Astrocyte (in vitro differentiated cells and primary cell): ENCODE measurements around the gene SLC51B. TPM values are rescaled to one million over a fixed set of nuclear protein-coding genes. Genes with fewer than 3 reads are reported as not detected.

Experiments
- DNase-seq: peaks from one replicate; pipeline ENCODE4 v3.0.0-alpha.2; 2010; ENCODE audit warnings: low read depth
- FAIRE-seq: peaks from 2 replicates; lab custom pipeline; 2011; peaks lifted over from hg19 to GRCh38; lab: Jason Lieb, UNC
- H2AFZ ChIP-seq: 2 replicates; pipeline ENCODE4 v1.6.0; 2012; ENCODE audit warnings: low read depth, low read length, inconsistent platforms
- H3K27ac ChIP-seq: 2 replicates; pipeline ENCODE4 v1.5.1; 2011; ENCODE audit warnings: low read depth, low read length, inconsistent platforms
- H3K27me3 ChIP-seq: 2 replicates; pipeline ENCODE4 v1.6.0; 2011; ENCODE audit warnings: low read length, inconsistent platforms; ENCODE audit not compliant: insufficient read depth
- H3K36me3 ChIP-seq: 2 replicates; pipeline ENCODE4 v1.5.1; 2011; ENCODE audit warnings: low read length, inconsistent platforms; ENCODE audit not compliant: insufficient read depth
- H3K4me1 ChIP-seq: 2 replicates; pipeline ENCODE4 v1.5.1; 2011; ENCODE audit warnings: low read length, inconsistent platforms; ENCODE audit not compliant: insufficient read depth
- H3K4me2 ChIP-seq: 2 replicates; pipeline ENCODE4 v1.6.0; 2012; ENCODE audit warnings: low read length, inconsistent platforms
- H3K4me3 ChIP-seq: 2 replicates; pipeline ENCODE4 v1.5.1; 2011; ENCODE audit warnings: low read depth, mild to moderate bottlenecking, low read length, inconsistent platforms; ENCODE audit not compliant: insufficient read depth
- H3K79me2 ChIP-seq: 2 replicates; pipeline ENCODE4 v1.6.0; 2012; ENCODE audit warnings: mild to moderate bottlenecking, low read length, inconsistent platforms; ENCODE audit not compliant: insufficient read depth
- H3K9ac ChIP-seq: 2 replicates; pipeline ENCODE4 v1.6.0; 2012; ENCODE audit warnings: mild to moderate bottlenecking, low read length, inconsistent platforms
- H3K9me3 ChIP-seq: 2 replicates; pipeline ENCODE4 v1.5.1; 2012; ENCODE audit warnings: low read depth, mild to moderate bottlenecking, low read length, inconsistent platforms; ENCODE audit not compliant: insufficient read depth
- H4K20me1 ChIP-seq: 2 replicates; pipeline ENCODE4 v1.6.0; 2012; ENCODE audit warnings: low read length, inconsistent platforms; ENCODE audit not compliant: insufficient read depth
- H3K27ac Mint-ChIP-seq: one replicate; pipeline ENCODE4 v1.8.0; 2021; ENCODE audit warnings: mild to moderate bottlenecking, mixed read lengths; ENCODE audit not compliant: unreplicated experiment
- H3K27me3 Mint-ChIP-seq: one replicate; pipeline ENCODE4 v1.8.0; 2021; ENCODE audit warnings: low read depth, mixed read lengths; ENCODE audit not compliant: unreplicated experiment
- H3K36me3 Mint-ChIP-seq: one replicate; pipeline ENCODE4 v1.8.0; 2021; ENCODE audit warnings: low read depth, mixed read lengths; ENCODE audit not compliant: unreplicated experiment
- H3K4me1 Mint-ChIP-seq: one replicate; pipeline ENCODE4 v1.8.0; 2021; ENCODE audit warnings: low read depth, mixed read lengths; ENCODE audit not compliant: unreplicated experiment
- H3K4me3 Mint-ChIP-seq: one replicate; pipeline ENCODE4 v1.8.0; 2021; ENCODE audit warnings: mild to moderate bottlenecking, moderate library complexity, mixed read lengths; ENCODE audit not compliant: unreplicated experiment
- H3K9me3 Mint-ChIP-seq: one replicate; pipeline ENCODE4 v1.8.0; 2021; ENCODE audit warnings: mild to moderate bottlenecking, mixed read lengths; ENCODE audit not compliant: unreplicated experiment
- EZH2 ChIP-seq: IDR thresholded peaks from 2 replicates; pipeline ENCODE4 v1.6.1; 2012; ENCODE audit warnings: mild to moderate bottlenecking, low read length, inconsistent platforms; ENCODE audit not compliant: insufficient read depth
- total RNA-seq: library from RNA; stranded (reverse); gene quantifications from 2 replicates; pipeline ENCODE4 v1.2.1, GENCODE V29; 2021
- TF ChIP-seq, protein P1 (sequence below): IDR thresholded peaks from 2 replicates; pipeline ENCODE4 v1.5.1; 2011; ENCODE audit warnings: low read depth, mild to moderate bottlenecking, inconsistent platforms, low read length, moderate library complexity; ENCODE audit not compliant: insufficient read depth

The SLC51B gene
- total RNA-seq, 1 donor from 2014 or later = not detected

DNA sequence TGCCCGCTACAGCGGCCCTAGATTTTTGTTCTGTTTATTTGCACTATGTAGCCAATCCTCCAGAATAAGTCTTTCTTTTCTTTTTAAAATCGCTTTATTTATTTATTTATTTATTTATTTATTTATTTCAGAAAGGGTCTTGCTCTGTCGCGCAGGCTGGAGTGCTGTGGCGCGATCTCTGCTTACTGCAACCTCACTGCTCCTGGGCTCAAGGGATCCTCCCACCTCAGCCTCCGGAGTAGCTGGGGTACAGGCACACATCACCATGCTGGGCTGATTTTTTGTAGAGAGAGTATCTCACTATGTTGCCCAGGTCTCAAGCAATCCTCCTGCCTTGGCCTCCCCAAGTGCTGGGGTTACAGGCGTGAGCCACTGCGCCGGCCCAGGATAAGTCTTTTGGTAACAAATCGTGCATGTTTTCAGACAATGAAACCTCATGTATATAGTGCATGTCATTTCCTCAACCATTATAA, 15.4 kb upstream of the SLC51B start:
- peaks cover 12% of the 10 kb centered on the region for H3K36me3 ChIP-seq
- FAIRE-seq (no peak), DNase-seq (no peak)
- no peak overlapping the region for H3K27ac ChIP-seq
- H4K20me1 ChIP-seq = peaks cover 8% of the 10 kb centered on the region
- no peak overlapping the region for H2AFZ ChIP-seq
- peak overlapping the region; percentile 79 for H3K4me3 Mint-ChIP-seq
- peak overlapping the region; percentile 96 for H3K4me2 ChIP-seq
- peaks cover 20% of the 10 kb centered on the region for H3K79me2 ChIP-seq
- no peak for TF ChIP-seq EZH2
- TF ChIP-seq, protein P1, sequence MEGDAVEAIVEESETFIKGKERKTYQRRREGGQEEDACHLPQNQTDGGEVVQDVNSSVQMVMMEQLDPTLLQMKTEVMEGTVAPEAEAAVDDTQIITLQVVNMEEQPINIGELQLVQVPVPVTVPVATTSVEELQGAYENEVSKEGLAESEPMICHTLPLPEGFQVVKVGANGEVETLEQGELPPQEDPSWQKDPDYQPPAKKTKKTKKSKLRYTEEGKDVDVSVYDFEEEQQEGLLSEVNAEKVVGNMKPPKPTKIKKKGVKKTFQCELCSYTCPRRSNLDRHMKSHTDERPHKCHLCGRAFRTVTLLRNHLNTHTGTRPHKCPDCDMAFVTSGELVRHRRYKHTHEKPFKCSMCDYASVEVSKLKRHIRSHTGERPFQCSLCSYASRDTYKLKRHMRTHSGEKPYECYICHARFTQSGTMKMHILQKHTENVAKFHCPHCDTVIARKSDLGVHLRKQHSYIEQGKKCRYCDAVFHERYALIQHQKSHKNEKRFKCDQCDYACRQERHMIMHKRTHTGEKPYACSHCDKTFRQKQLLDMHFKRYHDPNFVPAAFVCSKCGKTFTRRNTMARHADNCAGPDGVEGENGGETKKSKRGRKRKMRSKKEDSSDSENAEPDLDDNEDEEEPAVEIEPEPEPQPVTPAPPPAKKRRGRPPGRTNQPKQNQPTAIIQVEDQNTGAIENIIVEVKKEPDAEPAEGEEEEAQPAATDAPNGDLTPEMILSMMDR = no peak
- H3K27ac Mint-ChIP-seq = no peak overlapping the region
- H3K4me1 Mint-ChIP-seq = peaks cover 7% of the 10 kb centered on the region
- H3K9me3 ChIP-seq = no peaks in the 10 kb centered on the region
- peaks cover 3% of the 10 kb centered on the region for H3K27me3 ChIP-seq
- H3K9me3 Mint-ChIP-seq = no peaks in the 10 kb centered on the region
- no peak overlapping the region for H3K9ac ChIP-seq
- peak overlapping the region; percentile 88 for H3K4me3 ChIP-seq
- peaks cover 5% of the 10 kb centered on the region for H3K4me1 ChIP-seq
- H3K36me3 Mint-ChIP-seq = no peaks in the 10 kb centered on the region
- peaks cover 5% of the 10 kb centered on the region for H3K27me3 Mint-ChIP-seq

DNA sequence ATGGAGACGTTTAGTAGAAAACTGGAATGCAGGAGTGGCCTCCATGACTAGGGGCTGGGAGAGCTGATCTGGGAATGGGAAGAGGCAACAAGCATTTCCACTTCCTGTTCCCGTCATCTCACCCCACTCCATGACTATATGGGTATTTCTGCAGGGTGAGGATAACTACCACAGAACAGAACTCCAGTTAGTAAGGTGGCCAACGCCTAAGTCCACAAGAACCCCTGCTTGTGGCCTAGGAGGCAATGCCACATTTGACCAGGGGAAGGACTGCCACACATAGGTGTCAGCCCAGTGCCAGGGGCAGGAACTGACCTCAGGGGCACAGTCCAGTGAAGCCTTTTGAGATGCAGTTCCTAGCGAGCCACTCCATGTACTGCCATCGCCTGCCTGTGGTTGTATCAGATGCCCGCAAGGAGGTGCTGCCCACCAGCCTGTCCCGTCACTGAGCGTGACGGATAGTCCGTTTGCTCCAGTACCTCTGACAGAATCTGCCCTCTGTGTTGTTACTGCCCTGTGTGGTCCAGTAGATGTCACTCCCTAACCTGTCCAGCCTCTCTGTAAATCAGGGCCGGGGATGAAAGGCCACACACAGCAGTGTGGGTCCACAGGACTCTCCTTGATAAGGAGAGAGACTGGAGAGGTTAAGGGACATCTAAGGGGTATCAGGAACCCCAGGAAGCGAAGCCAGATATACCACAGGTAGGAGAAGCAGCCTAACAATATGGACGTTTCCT, 12.2 kb upstream of the SLC51B start:
- Mint-ChIP-seq H3K4me3 (peak overlapping the region; percentile 15), H3K36me3 (no peaks in the 10 kb centered on the region), H3K27me3 (peaks cover 10% of the 10 kb centered on the region), H3K4me1 (peaks cover 5% of the 10 kb centered on the region), H3K9me3 (no peaks in the 10 kb centered on the region), H3K27ac (no peak overlapping the region)
- peak; percentile 39 for DNase-seq
- H4K20me1 ChIP-seq = peaks cover 6% of the 10 kb centered on the region
- TF ChIP-seq, protein P1 = peak; percentile 70
- TF ChIP-seq EZH2 = no peak
- H3K4me2 ChIP-seq = peak overlapping the region; percentile 9
- H3K36me3 ChIP-seq = no peaks in the 10 kb centered on the region
- H3K79me2 ChIP-seq = peaks cover 14% of the 10 kb centered on the region
- H3K4me3 ChIP-seq = no peak overlapping the region
- H3K9me3 ChIP-seq = no peaks in the 10 kb centered on the region
- no peak overlapping the region for H3K27ac ChIP-seq
- peak overlapping the region; percentile 54 for H2AFZ ChIP-seq
- H3K9ac ChIP-seq = no peak overlapping the region
- H3K27me3 ChIP-seq = peaks cover 3% of the 10 kb centered on the region
- FAIRE-seq = no peak
- peaks cover 5% of the 10 kb centered on the region for H3K4me1 ChIP-seq

DNA sequence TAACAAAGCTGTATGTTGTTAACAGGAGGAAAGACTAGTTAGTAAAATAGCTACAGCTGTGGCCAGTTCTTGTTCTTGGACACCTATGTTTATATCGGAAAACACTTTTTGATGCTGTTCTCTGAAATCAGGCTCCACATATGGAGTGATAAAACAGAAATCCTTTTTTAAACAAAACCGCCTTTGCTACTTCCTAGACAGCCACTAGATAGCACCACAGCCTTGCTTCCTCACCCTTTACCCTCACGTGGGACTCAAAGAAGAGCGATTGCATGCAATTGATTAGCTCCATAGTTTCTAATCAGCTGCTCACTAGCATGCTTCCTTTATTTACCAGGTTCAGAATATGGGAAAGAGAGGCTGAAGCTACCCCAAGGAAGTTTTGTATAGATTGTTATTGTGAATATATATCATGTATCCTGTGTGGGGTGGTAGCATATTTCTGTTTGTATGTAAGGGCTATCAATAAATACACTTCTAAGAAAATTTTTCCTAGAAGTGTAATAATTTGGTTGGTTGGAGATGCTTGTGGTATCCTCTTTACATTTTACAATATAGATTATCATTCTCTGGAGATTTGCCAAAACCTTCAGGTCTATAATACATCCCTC, 11.4 kb upstream of the SLC51B start:
- H3K27me3 ChIP-seq = peaks cover 3% of the 10 kb centered on the region
- TF ChIP-seq, protein P1 = peak; percentile 55
- no peak for TF ChIP-seq EZH2
- Mint-ChIP-seq H3K9me3 (no peaks in the 10 kb centered on the region), H3K4me1 (no peaks in the 10 kb centered on the region), H3K27me3 (peaks cover 10% of the 10 kb centered on the region), H3K36me3 (no peaks in the 10 kb centered on the region), H3K4me3 (no peak overlapping the region), H3K27ac (no peak overlapping the region)
- H3K27ac ChIP-seq = no peak overlapping the region
- H3K4me3 ChIP-seq = no peak overlapping the region
- FAIRE-seq (no peak), DNase-seq (peak; percentile 22)
- peak overlapping the region; percentile 5 for H2AFZ ChIP-seq
- peaks cover 5% of the 10 kb centered on the region for H3K4me1 ChIP-seq
- H3K9me3 ChIP-seq = no peaks in the 10 kb centered on the region
- no peaks in the 10 kb centered on the region for H4K20me1 ChIP-seq
- no peaks in the 10 kb centered on the region for H3K36me3 ChIP-seq
- peak overlapping the region; percentile 9 for H3K4me2 ChIP-seq
- no peak overlapping the region for H3K9ac ChIP-seq
- peaks cover 6% of the 10 kb centered on the region for H3K79me2 ChIP-seq
